Mesenchymal stem cell (in vitro differentiated cells and primary cell): ENCODE results near the gene CYP2E1.
"Not testable (repeated sequence)": the region's sequence is repeated elsewhere in the genome, so short reads cannot be mapped to it uniquely, and the experiment has no call there.

Source experiments
- DNase-seq: peaks from one replicate; pipeline ENCODE4 v3.0.0-alpha.2; 2013
- H2AFZ ChIP-seq: one replicate; pipeline ENCODE4 v1.6.1; 2013; ENCODE audit warnings: low read depth, mild to moderate bottlenecking, control low read depth, inconsistent platforms, low read length, moderate library complexity
- H2AK5ac ChIP-seq: 2 replicates; pipeline ENCODE4 v1.6.1; 2013; ENCODE audit warnings: low read length, moderate library complexity, mild to moderate bottlenecking, inconsistent platforms; ENCODE audit not compliant: severe bottlenecking
- H2BK120ac ChIP-seq: one replicate; pipeline ENCODE4 v1.6.1; 2013; ENCODE audit warnings: low read depth, mild to moderate bottlenecking, inconsistent platforms, low read length, moderate library complexity
- H2BK12ac ChIP-seq, 2 experiments: one replicate each; pipeline ENCODE4 v1.6.1; 2013; ENCODE audit warnings: inconsistent platforms in 2 of 2, low read length in 2 of 2, mild to moderate bottlenecking in 2 of 2, moderate library complexity in 2 of 2, control low read depth in 1 of 2
- H2BK15ac ChIP-seq: one replicate; pipeline ENCODE4 v1.6.1; 2013; ENCODE audit warnings: mild to moderate bottlenecking, low read depth, inconsistent platforms; ENCODE audit not compliant: poor library complexity, severe bottlenecking
- H2BK5ac ChIP-seq: 2 replicates; pipeline ENCODE4 v1.6.1; 2013; ENCODE audit warnings: low read depth, mild to moderate bottlenecking, low read length, control low read depth, inconsistent platforms; ENCODE audit not compliant: poor library complexity, severe bottlenecking
- H3K14ac ChIP-seq, 2 experiments: one replicate each; pipeline ENCODE4 v1.6.1; 2013; ENCODE audit warnings: inconsistent platforms in 2 of 2, low read length in 2 of 2, control low read depth in 1 of 2, mild to moderate bottlenecking in 1 of 2, moderate library complexity in 1 of 2
- H3K18ac ChIP-seq, 2 experiments: one replicate each; pipeline ENCODE4 v1.6.1; 2013; ENCODE audit warnings: inconsistent platforms in 2 of 2, low read length in 2 of 2, control low read depth in 1 of 2, low read depth in 1 of 2, mild to moderate bottlenecking in 1 of 2
- H3K23ac ChIP-seq, 2 experiments: one replicate each; pipeline ENCODE4 v1.6.1; 2013; ENCODE audit warnings: inconsistent platforms in 2 of 2, low read length in 2 of 2, mild to moderate bottlenecking in 2 of 2, moderate library complexity in 2 of 2, control low read depth in 1 of 2
- H3K27ac ChIP-seq: 2 replicates; pipeline ENCODE4 v1.5.1; 2013; ENCODE audit warnings: mild to moderate bottlenecking, moderate library complexity, low read length, control low read depth, inconsistent platforms; ENCODE audit not compliant: poor library complexity, severe bottlenecking
- H3K27me3 ChIP-seq, 2 experiments: 2 replicates each; pipeline versions ENCODE4 v1.6.1 to v1.7.0; 2013; ENCODE audit warnings: low read length in 2 of 2, mild to moderate bottlenecking in 2 of 2, moderate library complexity in 2 of 2, control low read depth in 1 of 2, inconsistent platforms in 1 of 2; ENCODE audit not compliant: control insufficient read depth in 1 of 2, insufficient read depth in 1 of 2
- H3K36me3 ChIP-seq, 2 experiments: 2 replicates each; pipeline versions ENCODE4 v1.6.1 to v1.7.0; 2013; ENCODE audit warnings: low read length in 2 of 2, control low read depth in 1 of 2, inconsistent platforms in 1 of 2, low read depth in 1 of 2, mild to moderate bottlenecking in 1 of 2; ENCODE audit not compliant: insufficient read depth in 2 of 2, control insufficient read depth in 1 of 2
- H3K4ac ChIP-seq, 2 experiments: one replicate each; pipeline ENCODE4 v1.6.1; 2013; ENCODE audit warnings: inconsistent platforms in 2 of 2, low read length in 2 of 2, mild to moderate bottlenecking in 2 of 2, moderate library complexity in 2 of 2, control low read depth in 1 of 2, low read depth in 1 of 2
- H3K4me1 ChIP-seq: 2 replicates; pipeline ENCODE4 v1.6.1; 2013; ENCODE audit warnings: low read depth, low read length, control low read depth; ENCODE audit not compliant: control insufficient read depth, insufficient read depth
- H3K4me2 ChIP-seq: 2 replicates; pipeline ENCODE4 v1.6.1; 2013; ENCODE audit warnings: low read length, mild to moderate bottlenecking, inconsistent platforms; ENCODE audit not compliant: poor library complexity, severe bottlenecking
- H3K4me3 ChIP-seq, 2 experiments: 2 replicates each; pipeline versions ENCODE4 v1.5.1 to v1.7.0; 2013; ENCODE audit warnings: low read length in 2 of 2, mild to moderate bottlenecking in 2 of 2, control low read depth in 1 of 2, low read depth in 1 of 2; ENCODE audit not compliant: insufficient read depth in 1 of 2
- H3K79me1 ChIP-seq: replicated peaks from 2 replicates; pipeline ENCODE4 v1.6.1; 2013; ENCODE audit warnings: mild to moderate bottlenecking, control low read depth, low read length, inconsistent platforms; ENCODE audit not compliant: poor library complexity, severe bottlenecking
- H3K9ac ChIP-seq: 2 replicates; pipeline ENCODE4 v1.7.0; 2013; ENCODE audit warnings: mild to moderate bottlenecking, low read length, moderate library complexity
- H3K9me3 ChIP-seq: 2 replicates; pipeline ENCODE4 v1.7.0; 2013; ENCODE audit warnings: mild to moderate bottlenecking, low read length; ENCODE audit not compliant: control insufficient read depth
- H4K8ac ChIP-seq: one replicate; pipeline ENCODE4 v1.6.1; 2013; ENCODE audit warnings: inconsistent platforms, mild to moderate bottlenecking, low read length, moderate library complexity
- H4K91ac ChIP-seq: one replicate; pipeline ENCODE4 v1.6.1; 2013; ENCODE audit warnings: mild to moderate bottlenecking, low read length, inconsistent platforms
- WGBS: methylation state at CpG from one replicate; pipeline ENCODE4 v1.1.7; 2013; ENCODE audit warnings: mixed read lengths; 5-methylcytosine and 5-hydroxymethylcytosine counted together

The CYP2E1 gene

GRCh38 chr10:133577037-133577436, 49.9 kb downstream of the CYP2E1 start:
- not testable (repeated sequence) for H3K4me3 ChIP-seq, H2AFZ ChIP-seq, H3K9ac ChIP-seq, H3K4ac ChIP-seq, H3K4me1 ChIP-seq, H2AK5ac ChIP-seq, H3K79me1 ChIP-seq, H2BK120ac ChIP-seq, H3K4me2 ChIP-seq, H4K91ac ChIP-seq, H3K23ac ChIP-seq, H4K8ac ChIP-seq, H3K27ac ChIP-seq, H2BK12ac ChIP-seq, H3K18ac ChIP-seq, H3K27me3 ChIP-seq, H2BK15ac ChIP-seq, DNase-seq, H2BK5ac ChIP-seq, H3K14ac ChIP-seq, H3K36me3 ChIP-seq
- peaks cover 13% of the 10 kb centered on the region for H3K9me3 ChIP-seq
- no CpG with 5 or more reads among the region's 31 CpGs for WGBS
